Measurements from ENCODE around the gene KRTAP9-8. TPM values are rescaled to one million over a fixed set of nuclear protein-coding genes. Genes with fewer than 3 reads are reported as not detected.

KRTAP9-8 gene
- total and polyA plus RNA-seq, 2 of the 8 experiments (the other 6 are each of a cell fraction or from before 2014, with no cell fraction given) = not detected

- TF ChIP-seq CHD7 (IDR thresholded peaks at IDR 0.05; ENCODE audit: insufficient replicate concordance, low read length) (no peak), TCF12 (IDR thresholded peaks at IDR 0.05; ENCODE audit: low read depth, low read length) (no peak), PHF8 (conservative IDR thresholded peaks at IDR 0.05; ENCODE audit: low read depth, low read length) (no peak), KDM1A (IDR thresholded peaks at IDR 0.05; ENCODE audit: borderline replicate concordance, low read length) (no peak), SP4 (IDR thresholded peaks at IDR 0.05; ENCODE audit: low read length) (no peak), ZNF274 (IDR thresholded peaks at IDR 0.05; ENCODE audit: borderline replicate concordance, extremely low read depth, low read length) (no peak), CTBP2 (IDR thresholded peaks at IDR 0.05; ENCODE audit: borderline replicate concordance, insufficient read depth, insufficient read length, low read length) (no peak), RXRA (IDR thresholded peaks at IDR 0.05; ENCODE audit: insufficient read depth, low read depth, low read length) (no peak), HDAC2 (IDR thresholded peaks at IDR 0.05; ENCODE audit: borderline replicate concordance in 1 of 2, low read depth in 2 of 2, low read length in 2 of 2) (no peak)
Observed at GRCh38 chr17:41190328-41190727, 47.5 kb upstream of the KRTAP9-8 start (continued).

Data from H1 (cell line).